ENCODE measurements around the gene SLC22A12. TPM values are rescaled to one million over a fixed set of nuclear protein-coding genes. Genes with fewer than 3 reads are reported as not detected.

SLC22A12 gene
- polyA plus RNA-seq, 1 experiment: not detected

DNA sequence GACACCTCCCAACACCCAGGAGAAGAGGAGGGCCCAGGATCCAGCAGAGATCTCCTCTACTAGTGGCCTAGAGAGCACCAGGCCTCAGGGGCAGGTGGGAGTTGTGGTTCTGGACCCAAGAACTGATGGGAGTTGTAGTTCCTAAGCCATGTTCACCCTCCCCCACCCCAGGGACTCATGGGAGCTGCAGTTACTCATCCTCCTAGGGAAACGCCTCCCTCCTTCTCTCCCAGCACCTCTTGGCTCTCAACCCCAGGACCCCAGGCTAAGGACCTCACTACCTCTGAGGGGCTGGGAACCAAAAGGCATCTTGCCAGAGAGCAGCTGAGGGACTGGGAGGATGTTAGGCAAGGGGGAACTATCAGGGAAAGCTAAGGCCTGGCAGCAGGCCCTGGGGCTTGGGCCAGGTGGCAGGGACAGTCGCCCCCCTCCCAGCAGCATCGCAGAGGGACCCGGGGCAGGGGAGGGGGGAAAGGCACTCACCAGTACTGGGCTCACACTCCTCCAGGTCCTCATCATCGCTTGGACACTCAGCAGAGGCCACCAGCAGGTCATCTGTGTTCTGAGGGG, 28.9 kb downstream of the SLC22A12 start:
- Histone ChIP-seq H3K27me3 (ENCODE audit: control insufficient read depth, insufficient read depth, low read length) (peaks cover 11% of the 10 kb centered on the region), H3K27ac (ENCODE audit: low read depth, low read length) (no peak overlapping the region), H3K4me3 (ENCODE audit: low read depth, low read length) (no peak overlapping the region), H3K9me3 (ENCODE audit: control insufficient read depth, insufficient read depth, low read length) (no peaks in the 10 kb centered on the region)
- DNase-seq (ENCODE audit: low read depth, low spot score): peak; percentile 7
- ChIA-PET POLR2A (no interaction called here), CTCF (no interaction called here)
- TF ChIP-seq, protein P1, sequence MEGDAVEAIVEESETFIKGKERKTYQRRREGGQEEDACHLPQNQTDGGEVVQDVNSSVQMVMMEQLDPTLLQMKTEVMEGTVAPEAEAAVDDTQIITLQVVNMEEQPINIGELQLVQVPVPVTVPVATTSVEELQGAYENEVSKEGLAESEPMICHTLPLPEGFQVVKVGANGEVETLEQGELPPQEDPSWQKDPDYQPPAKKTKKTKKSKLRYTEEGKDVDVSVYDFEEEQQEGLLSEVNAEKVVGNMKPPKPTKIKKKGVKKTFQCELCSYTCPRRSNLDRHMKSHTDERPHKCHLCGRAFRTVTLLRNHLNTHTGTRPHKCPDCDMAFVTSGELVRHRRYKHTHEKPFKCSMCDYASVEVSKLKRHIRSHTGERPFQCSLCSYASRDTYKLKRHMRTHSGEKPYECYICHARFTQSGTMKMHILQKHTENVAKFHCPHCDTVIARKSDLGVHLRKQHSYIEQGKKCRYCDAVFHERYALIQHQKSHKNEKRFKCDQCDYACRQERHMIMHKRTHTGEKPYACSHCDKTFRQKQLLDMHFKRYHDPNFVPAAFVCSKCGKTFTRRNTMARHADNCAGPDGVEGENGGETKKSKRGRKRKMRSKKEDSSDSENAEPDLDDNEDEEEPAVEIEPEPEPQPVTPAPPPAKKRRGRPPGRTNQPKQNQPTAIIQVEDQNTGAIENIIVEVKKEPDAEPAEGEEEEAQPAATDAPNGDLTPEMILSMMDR (IDR thresholded peaks at IDR 0.05; ENCODE audit: low read depth, low read length): no peak

DNA sequence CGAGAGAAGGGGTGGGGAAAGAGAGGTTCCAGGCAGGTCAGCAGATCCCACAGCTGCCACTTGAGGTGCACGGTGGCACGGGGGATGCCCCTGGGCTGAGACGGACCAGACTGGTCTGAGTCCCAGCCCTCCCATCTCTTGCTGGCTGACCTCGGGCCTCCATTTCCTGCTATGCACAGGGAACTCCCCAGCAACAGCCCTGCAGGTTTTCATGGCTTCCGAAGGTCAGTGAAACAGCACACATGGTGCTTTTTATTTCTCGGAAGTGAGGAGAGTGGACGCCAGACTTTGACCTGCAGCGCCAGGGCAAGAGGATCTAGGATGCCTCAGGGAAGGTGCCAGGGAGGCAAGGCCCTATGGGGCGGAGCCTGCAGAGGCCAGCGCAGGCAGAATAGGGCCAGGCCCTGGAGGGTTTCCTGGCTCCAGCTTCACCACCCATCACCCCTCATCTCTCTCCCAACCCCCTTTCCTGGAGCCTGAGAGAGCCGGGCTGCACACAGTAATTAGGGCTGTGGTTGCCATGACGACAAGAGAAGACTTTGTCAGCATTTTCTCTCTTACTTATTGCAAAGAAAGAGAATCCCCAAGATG, 29.5 kb downstream of the SLC22A12 start:
- ChIA-PET POLR2A (no interaction called here), CTCF (no interaction called here)
- no peak for DNase-seq (ENCODE audit: low read depth, low spot score)
- H3K27me3 ChIP-seq (ENCODE audit: control insufficient read depth, insufficient read depth, low read length): peaks cover 17% of the 10 kb centered on the region
- H3K4me3 ChIP-seq (ENCODE audit: low read depth, low read length): no peak overlapping the region
- H3K9me3 ChIP-seq (ENCODE audit: control insufficient read depth, insufficient read depth, low read length): no peaks in the 10 kb centered on the region
- TF ChIP-seq, protein P1 (IDR thresholded peaks at IDR 0.05; ENCODE audit: low read depth, low read length): no peak
- H3K27ac ChIP-seq (ENCODE audit: low read depth, low read length): no peak overlapping the region

DNA sequence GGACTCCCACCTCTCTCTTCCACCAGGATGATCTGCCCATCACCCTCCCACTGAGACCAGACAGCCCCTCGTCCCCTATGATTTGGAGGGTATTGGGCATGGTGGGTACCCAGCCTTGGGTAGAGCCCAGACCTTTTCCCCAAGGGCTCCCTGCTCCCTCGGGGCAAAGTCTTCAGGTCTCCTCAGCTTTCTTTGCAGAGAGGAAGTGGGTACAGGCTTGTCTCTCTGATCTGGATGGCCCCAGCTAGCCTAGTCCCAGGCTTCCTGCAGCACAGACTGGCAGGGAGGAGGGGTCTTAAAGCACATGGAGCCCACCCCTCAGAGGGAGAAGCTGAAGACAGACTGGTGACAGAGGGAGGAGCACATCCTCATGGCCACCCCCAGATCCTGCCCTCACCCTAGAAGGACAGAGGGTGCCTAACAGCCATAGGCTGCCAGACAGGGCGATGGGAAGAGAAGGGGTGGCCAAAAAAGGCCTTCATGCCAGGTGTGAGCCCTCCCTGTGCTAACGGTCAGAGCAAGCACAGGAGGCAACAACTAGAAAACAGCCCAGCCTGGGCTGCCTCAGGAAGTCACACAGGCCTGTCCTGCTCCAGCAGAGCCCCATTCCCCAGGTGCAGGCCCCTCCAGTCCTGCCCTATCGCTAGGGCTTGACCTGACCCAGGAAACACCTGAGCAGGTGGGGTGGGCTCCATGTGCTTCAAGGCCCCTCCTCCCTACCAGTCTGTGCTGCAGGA, 30.4 kb downstream of the SLC22A12 start:
- Histone ChIP-seq H3K27me3 (ENCODE audit: control insufficient read depth, insufficient read depth, low read length) (peaks cover 22% of the 10 kb centered on the region), H3K9me3 (ENCODE audit: control insufficient read depth, insufficient read depth, low read length) (no peaks in the 10 kb centered on the region), H3K27ac (ENCODE audit: low read depth, low read length) (no peak overlapping the region), H3K4me3 (ENCODE audit: low read depth, low read length) (no peak overlapping the region)
- DNase-seq (ENCODE audit: low read depth, low spot score): no peak
- ChIA-PET POLR2A (no interaction called here), CTCF (no interaction called here)
- TF ChIP-seq, protein P1 (IDR thresholded peaks at IDR 0.05; ENCODE audit: low read depth, low read length): no peak

DNA sequence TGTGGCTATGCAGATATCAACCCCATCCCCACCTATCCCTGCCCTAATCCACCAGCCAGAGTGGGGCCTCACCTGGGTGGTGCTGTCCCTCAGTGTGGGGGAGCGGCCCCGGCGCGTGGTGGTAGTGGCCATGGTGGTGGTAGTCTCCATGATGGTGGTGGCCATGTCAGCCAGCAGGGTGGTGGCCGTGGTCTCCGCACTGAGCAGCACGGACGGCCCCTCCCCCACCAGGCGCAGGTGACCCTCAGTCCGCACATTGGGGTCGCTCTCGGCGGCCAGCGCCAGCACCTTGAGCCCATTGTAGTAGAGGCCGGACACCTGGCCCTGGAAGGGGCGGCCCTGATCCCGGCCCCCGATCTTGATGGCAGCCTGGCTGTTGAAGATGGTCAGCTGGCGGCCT, 31.7 kb downstream of the SLC22A12 start:
- no peak for DNase-seq (ENCODE audit: low read depth, low spot score)
- Histone ChIP-seq H3K9me3 (ENCODE audit: control insufficient read depth, insufficient read depth, low read length) (no peaks in the 10 kb centered on the region), H3K4me3 (ENCODE audit: low read depth, low read length) (no peak overlapping the region), H3K27me3 (ENCODE audit: control insufficient read depth, insufficient read depth, low read length) (peaks cover 22% of the 10 kb centered on the region), H3K27ac (ENCODE audit: low read depth, low read length) (no peak overlapping the region)
- POLR2A ChIA-PET: no interaction called here
- TF ChIP-seq, protein P1 (IDR thresholded peaks at IDR 0.05; ENCODE audit: low read depth, low read length): no peak
- CTCF ChIA-PET: no interaction called here

DNA sequence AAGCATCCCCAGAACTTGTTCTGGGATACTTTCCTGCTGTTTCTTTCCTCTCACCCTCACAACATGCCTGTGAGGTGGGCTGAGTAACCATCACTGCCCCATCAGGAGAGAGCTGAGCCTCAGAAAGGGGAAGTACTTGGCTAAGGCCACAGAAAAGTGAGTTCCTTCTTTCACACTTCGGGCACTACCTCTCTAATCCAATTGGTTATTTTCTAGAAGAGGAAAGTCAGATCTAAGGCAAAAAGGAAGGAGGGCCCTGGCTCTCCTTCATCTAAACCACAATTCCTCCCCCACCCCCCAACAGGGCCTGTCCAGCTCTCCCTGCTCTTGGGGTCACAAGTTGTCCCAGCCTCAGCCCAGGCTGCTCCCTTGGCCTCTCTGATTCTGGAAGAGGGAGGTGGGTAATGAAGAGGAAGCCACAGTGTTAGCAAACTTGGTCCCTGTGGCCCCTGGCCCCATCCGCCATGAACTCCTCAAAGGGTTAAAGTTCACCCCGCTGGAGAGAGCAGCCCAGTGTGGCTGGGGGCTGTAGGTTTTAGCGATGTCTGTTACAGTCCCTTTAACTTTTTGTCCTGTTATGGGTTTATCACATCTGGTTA, 34.0 kb downstream of the SLC22A12 start:
- DNase-seq (ENCODE audit: low read depth, low spot score): no peak
- Histone ChIP-seq H3K27ac (ENCODE audit: low read depth, low read length) (no peak overlapping the region), H3K9me3 (ENCODE audit: control insufficient read depth, insufficient read depth, low read length) (no peaks in the 10 kb centered on the region), H3K4me3 (ENCODE audit: low read depth, low read length) (no peak overlapping the region), H3K27me3 (ENCODE audit: control insufficient read depth, insufficient read depth, low read length) (peaks cover 27% of the 10 kb centered on the region)
- TF ChIP-seq, protein P1 (IDR thresholded peaks at IDR 0.05; ENCODE audit: low read depth, low read length): no peak
- CTCF ChIA-PET: no interaction called here
- POLR2A ChIA-PET: no interaction called here
